Mesothelial cell of epicardium (in vitro differentiated cells): ENCODE data around the gene CD24. TPM values are rescaled to one million over a fixed set of nuclear protein-coding genes. Genes with fewer than 3 reads are reported as not detected.

Experiments
- DNase-seq, 2 experiments: peaks; one replicate each; pipeline ENCODE4 v3.0.0; 2021; ENCODE audit warnings: low spot score in 2 of 2; ENCODE audit not compliant: unreplicated experiment in 2 of 2
- H3K27ac Mint-ChIP-seq: 2 replicates; pipeline ENCODE4 v1.8.0; 2021; ENCODE audit warnings: mixed read lengths
- H3K27me3 Mint-ChIP-seq: 2 replicates; pipeline ENCODE4 v1.8.0; 2021; ENCODE audit warnings: low read depth, mixed read lengths
- H3K36me3 Mint-ChIP-seq: 2 replicates; pipeline ENCODE4 v1.8.0; 2021; ENCODE audit warnings: mixed read lengths
- H3K4me1 Mint-ChIP-seq: 2 replicates; pipeline ENCODE4 v1.8.0; 2021; ENCODE audit warnings: mixed read lengths
- H3K4me3 Mint-ChIP-seq: 2 replicates; pipeline ENCODE4 v1.8.0; 2021; ENCODE audit warnings: mild to moderate bottlenecking, moderate library complexity, mixed read lengths
- H3K9me3 Mint-ChIP-seq: 2 replicates; pipeline ENCODE4 v1.8.0; 2021; ENCODE audit warnings: mixed read lengths
- CTCF ChIP-seq: fragments of 200-600 bp; sonication (generic); IDR thresholded peaks from one replicate; pipeline ENCODE4 v1.5.0; 2021; ENCODE audit warnings: antibody characterized with exemption; ENCODE audit not compliant: unreplicated experiment
- total RNA-seq: library from RNA; stranded (reverse); gene quantifications from 3 replicates; pipeline ENCODE4 v1.2.1, GENCODE V29; 2021

CD24 gene
- total RNA-seq, 1 donor from 2014 or later: 377 TPM

GRCh38 chr6:106979435-106979884, 4.9 kb upstream of the CD24 start:
- TF ChIP-seq CTCF: peak; percentile 94
- H3K27ac Mint-ChIP-seq: no peak overlapping the region
- no peak overlapping the region for H3K4me3 Mint-ChIP-seq
- H3K27me3 Mint-ChIP-seq: peaks cover 9% of the 10 kb centered on the region
- no peaks in the 10 kb centered on the region for H3K9me3 Mint-ChIP-seq
- peaks cover 8% of the 10 kb centered on the region for H3K4me1 Mint-ChIP-seq
- DNase-seq: peak; percentile 81 to 93
- no peaks in the 10 kb centered on the region for H3K36me3 Mint-ChIP-seq

- H3K4me1 Mint-ChIP-seq: peaks cover 14% of the 10 kb centered on the region
- no peak overlapping the region for H3K4me3 Mint-ChIP-seq
These were observed 2.7 kb upstream of the CD24 start for GRCh38 chr6:106977246-106977645.

GRCh38 chr6:106976270-106976669, 1.7 kb upstream of the CD24 start:
- Mint-ChIP-seq H3K36me3 (peaks cover 6% of the 10 kb centered on the region), H3K9me3 (no peaks in the 10 kb centered on the region), H3K27ac (peak overlapping the region; percentile 93), H3K27me3 (peaks cover 7% of the 10 kb centered on the region), H3K4me1 (peaks cover 23% of the 10 kb centered on the region), H3K4me3 (peak overlapping the region; percentile 74)
- no peak for TF ChIP-seq CTCF
- DNase-seq: no peak

More at GRCh38 chr6:106977246-106977645, 2.7 kb upstream of the CD24 start:
- no peak for TF ChIP-seq CTCF
- H3K36me3 Mint-ChIP-seq: no peaks in the 10 kb centered on the region
- no peak overlapping the region for H3K27ac Mint-ChIP-seq
- H3K27me3 Mint-ChIP-seq: peaks cover 7% of the 10 kb centered on the region
- no peaks in the 10 kb centered on the region for H3K9me3 Mint-ChIP-seq
- DNase-seq: no peak

- TF ChIP-seq CTCF: no peak
- H3K9me3 Mint-ChIP-seq: no peaks in the 10 kb centered on the region
- peaks cover 9% of the 10 kb centered on the region for H3K36me3 Mint-ChIP-seq
- peak overlapping the region; percentile 74 for H3K4me3 Mint-ChIP-seq
- no peak for DNase-seq
- H3K27me3 Mint-ChIP-seq: peaks cover 7% of the 10 kb centered on the region
- peaks cover 23% of the 10 kb centered on the region for H3K4me1 Mint-ChIP-seq
- H3K27ac Mint-ChIP-seq: peak overlapping the region; percentile 93
These were observed 1.2 kb upstream of the CD24 start for GRCh38 chr6:106975738-106976064.

GRCh38 chr6:106974999-106975737, 639 bp upstream of the CD24 start:
- peak; percentile 23 for TF ChIP-seq CTCF
- H3K4me3 Mint-ChIP-seq: peak overlapping the region; percentile 81
- DNase-seq: peak; percentile 33 to 75
- peaks cover 7% of the 10 kb centered on the region for H3K27me3 Mint-ChIP-seq
- no peaks in the 10 kb centered on the region for H3K9me3 Mint-ChIP-seq
- peaks cover 9% of the 10 kb centered on the region for H3K36me3 Mint-ChIP-seq
- H3K4me1 Mint-ChIP-seq: peaks cover 23% of the 10 kb centered on the region
- peak overlapping the region; percentile 93 for H3K27ac Mint-ChIP-seq
